GM18909 (cell line): ENCODE data around the gene MARK1.
A peak's percentile ranks its signal among the peaks of the same experiment; 100 is the strongest.

Experiments used
- ATAC-seq: cut with Tn5 transposase; IDR thresholded peaks from one replicate; pipeline ENCODE4 v1.9.1; 2021; ENCODE audit warnings: mild to moderate bottlenecking; ENCODE audit not compliant: unreplicated experiment, poor library complexity

The MARK1 gene

DNA sequence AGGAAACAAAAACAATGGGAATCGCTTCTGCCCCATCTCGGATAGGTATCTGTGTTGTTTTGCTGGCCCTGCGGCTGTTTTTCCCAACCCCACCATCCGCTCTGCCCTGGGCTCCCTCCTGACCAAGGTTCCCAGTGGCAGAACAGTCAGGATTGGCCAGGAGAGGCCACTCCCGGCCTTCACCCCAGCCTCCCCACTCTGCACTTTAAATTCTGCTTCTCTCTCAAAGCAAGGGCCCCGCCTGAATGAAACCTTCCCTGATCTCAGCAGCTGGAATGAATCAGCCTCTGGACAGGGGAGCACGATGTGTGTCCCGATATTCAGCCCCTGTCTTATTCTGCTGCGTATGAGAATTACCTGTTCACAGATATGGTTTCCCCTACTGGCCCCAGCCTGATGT lies 178.5 kb downstream of the MARK1 start:
- no peak for ATAC-seq

DNA sequence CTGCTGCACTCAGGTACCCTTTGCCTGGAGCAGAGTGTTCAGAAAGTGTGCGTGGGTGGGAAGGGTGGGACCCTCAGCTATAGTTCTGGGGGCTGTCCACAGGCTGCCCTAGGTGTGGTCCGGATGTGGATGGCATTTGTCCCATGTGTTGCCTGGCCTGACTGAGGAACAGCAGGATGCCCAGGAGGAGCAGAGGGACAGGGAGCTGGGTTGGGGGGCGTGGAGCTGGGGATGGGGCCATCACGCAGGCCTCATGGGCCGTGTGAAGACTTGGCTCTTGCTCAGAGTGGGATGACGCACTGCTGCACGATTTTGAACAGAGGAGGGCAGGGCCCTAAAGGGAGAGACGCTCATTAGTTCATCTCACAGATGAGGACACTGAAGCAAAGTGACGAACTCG lies 179.2 kb downstream of the MARK1 start:
- ATAC-seq: no peak

DNA sequence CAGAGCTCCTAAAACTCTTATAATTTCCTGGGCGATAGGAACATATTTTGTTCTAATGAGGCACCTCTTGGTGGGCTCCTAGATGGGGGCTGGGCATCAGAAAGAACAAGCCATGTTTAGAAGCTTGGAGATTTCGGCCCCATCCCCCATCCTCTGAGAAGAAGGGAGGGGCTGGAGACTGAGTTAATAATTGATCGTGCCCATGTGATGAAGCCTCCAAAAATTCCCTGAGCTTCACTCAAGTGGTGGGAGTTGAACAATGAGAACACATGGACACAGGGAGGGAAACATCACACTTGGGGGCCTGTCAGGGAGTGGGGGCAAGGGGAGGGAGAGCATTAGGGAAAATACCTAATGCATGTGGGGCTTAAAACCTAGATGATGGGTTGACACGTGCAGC lies 180.3 kb downstream of the MARK1 start:
- ATAC-seq: no peak

DNA sequence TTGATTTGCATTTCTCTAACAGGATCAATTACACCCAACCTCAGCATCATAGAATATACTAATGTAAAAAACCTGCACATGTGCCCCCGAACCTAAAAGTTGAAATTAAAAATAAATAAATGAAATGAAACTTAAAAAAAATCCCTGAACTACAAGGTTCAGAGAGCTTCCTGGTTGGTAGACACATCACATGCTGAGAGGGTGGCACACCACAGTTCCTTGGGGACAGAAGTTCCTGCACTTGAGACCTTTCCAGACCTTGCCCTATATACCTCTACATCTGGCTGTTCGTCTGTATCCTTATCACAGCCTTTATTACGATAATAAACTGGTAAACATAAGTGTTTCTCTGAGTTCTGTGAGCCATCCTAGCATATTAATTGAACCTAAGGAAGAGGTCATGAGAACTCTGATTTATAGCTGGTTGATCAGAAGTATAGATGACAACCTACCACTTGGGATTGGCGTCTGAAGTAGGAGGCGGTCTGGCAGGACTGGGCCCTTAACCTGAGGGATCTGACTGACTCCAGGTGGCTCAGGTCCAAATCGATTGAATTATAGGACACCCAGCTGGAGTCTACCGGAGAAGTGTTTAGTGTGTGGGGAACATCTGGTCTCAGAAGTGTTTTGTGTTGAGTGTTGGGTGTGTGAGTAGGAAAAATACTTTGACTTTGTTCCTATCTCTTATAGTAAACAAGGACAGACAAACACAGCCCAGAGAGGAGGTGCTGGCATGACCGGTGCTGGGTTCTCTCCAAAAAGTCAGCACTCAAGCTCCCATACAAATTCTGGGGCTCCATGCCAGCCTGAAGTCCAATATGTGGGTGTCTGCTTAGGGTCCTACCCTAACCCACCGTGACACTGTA lies 181.2 kb downstream of the MARK1 start:
- no peak for ATAC-seq

DNA sequence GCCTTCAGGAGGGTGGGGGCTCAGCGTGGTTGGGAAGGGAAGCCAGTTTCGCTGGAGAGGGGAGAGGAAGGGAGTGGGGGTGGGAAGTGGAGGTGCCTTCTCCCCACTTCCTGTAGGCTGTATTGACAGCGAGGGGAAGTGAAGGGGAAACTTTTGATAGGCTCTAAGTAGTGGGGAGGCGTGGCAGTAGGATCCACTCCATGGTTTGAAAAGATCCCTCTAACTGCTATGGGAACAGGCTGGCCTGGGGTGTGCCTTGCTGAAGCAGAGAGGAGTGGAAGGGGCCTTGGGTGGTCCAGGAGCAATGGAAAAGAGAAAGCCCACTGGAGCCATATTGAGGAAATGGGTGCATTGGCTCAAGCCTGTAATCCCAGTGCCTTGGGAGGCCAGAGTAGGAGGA lies 182.4 kb downstream of the MARK1 start:
- no peak for ATAC-seq

DNA sequence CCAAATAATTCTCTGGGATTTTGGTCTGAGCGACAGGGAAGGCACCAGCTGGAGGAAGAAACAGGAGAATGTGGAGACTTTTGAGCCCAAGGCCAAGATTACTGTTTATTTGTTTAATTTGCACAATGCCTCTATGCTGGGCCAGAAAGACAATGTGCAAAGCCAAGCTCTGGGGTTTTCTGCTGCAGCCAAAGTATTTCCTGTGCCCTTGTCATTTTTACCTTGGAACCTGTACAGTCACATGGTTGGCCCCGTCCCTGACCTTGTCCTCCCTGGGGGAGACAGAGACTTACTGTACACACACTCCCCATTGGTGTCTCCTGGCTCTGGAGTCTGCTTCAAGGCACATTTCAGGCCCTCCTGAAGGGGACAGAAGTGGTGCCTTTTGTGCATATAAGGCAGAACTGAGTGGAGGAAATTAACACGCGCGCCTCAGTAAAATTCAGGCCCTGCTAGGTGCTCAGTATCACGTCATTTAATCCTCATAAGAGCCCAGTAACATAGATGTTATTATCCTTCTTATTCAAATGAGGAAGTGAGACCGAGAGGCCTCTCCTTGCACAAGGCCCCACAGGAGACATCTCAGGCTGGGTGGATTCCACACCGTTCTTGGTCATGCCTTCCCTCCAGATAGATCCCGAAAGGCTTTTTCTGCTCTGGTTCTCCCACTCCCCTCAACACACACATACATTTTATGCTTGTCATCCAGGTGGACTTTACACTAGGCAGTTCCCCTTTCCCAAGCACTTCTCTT lies 183.3 kb downstream of the MARK1 start:
- peak; percentile 85 for ATAC-seq
